Hippocampal formation (tissue), 2 donors: ENCODE measurements around the gene USP17L21.
"Not testable (repeated sequence)": the region's sequence is repeated elsewhere in the genome, so short reads cannot be mapped to it uniquely, and the experiment has no call there.

Experiments used
- DNase-seq, 2 donors: peaks; one replicate each; lab custom pipeline; 2025; lab: John Stamatoyannopoulos, UW

Gene USP17L21, protein sequence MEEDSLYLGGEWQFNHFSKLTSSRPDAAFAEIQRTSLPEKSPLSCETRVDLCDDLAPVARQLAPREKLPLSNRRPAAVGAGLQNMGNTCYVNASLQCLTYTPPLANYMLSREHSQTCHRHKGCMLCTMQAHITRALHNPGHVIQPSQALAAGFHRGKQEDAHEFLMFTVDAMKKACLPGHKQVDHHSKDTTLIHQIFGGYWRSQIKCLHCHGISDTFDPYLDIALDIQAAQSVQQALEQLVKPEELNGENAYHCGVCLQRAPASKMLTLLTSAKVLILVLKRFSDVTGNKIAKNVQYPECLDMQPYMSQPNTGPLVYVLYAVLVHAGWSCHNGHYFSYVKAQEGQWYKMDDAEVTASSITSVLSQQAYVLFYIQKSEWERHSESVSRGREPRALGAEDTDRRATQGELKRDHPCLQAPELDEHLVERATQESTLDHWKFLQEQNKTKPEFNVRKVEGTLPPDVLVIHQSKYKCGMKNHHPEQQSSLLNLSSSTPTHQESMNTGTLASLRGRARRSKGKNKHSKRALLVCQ

DNA sequence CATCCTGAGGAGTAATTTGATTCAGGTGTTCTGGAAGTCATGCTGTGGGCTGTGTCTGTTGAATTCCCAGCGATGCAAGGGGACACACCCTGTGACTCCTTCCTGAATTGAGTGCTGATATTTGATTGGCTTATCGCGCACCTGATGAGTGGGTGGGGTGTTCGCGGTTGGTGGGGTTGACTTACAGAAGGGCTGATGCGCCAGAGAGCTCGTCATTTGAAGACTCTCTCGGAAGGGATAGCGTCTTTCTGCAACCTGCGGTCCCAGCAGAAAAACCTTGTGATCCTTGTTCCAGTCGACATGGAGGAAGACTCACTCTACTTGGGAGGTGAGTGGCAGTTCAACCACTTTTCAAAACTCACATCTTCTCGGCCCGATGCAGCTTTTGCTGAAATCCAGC, at the start of gene USP17L21:
Gene USP17L21 (plus strand): TSS at position 301 of the 400 bp plus-strand sequence. CDS start 0 bp downstream, at position 301.
- not testable (repeated sequence) for DNase-seq

DNA sequence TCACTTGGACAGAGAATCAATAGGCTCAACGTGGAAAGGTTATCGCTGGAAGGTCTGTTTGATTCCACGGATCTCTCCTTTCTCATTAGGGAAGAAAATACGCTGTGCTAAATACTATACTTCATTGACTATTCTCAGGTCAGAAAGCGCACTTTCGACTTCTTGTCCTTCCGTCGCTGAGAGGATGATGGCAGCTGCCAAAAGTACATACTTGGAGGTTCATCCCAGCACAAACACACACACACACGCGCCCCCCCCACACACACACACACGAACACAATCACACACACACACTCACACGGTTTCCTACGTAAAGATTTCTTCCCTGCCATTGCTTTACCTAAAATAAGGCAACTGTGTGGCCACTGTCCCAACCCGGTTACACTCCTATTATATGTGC, 48.0 kb upstream of the USP17L21 start:
- not testable (repeated sequence) for DNase-seq

DNA sequence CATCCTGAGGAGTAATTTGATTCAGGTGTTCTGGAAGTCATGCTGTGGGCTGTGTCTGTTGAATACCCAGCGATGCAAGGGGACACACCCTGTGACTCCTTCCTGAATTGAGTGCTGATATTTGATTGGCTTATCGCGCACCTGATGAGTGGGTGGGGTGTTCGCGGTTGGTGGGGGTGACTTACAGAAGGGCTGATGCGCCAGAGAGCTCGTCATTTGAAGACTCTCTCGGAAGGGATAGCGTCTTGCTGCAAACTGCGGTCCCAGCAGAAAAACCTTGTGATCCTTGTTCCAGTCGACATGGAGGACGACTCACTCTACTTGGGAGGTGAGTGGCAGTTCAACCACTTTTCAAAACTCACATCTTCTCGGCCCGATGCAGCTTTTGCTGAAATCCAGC, 47.6 kb upstream of the USP17L21 start, which contains the start of gene USP17L11:
Gene USP17L11 (plus strand): TSS at position 301 of the 400 bp plus-strand sequence. CDS start 0 bp downstream, at position 301.
- DNase-seq: not testable (repeated sequence)

DNA sequence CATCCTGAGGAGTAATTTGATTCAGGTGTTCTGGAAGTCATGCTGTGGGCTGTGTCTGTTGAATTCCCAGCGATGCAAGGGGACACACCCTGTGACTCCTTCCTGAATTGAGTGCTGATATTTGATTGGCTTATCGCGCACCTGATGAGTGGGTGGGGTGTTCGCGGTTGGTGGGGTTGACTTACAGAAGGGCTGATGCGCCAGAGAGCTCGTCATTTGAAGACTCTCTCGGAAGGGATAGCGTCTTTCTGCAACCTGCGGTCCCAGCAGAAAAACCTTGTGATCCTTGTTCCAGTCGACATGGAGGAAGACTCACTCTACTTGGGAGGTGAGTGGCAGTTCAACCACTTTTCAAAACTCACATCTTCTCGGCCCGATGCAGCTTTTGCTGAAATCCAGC, 42.8 kb upstream of the USP17L21 start, which contains the start of gene USP17L12:
Gene USP17L12 (plus strand): TSS at position 301 of the 400 bp plus-strand sequence. CDS start 0 bp downstream, at position 301.
- not testable (repeated sequence) for DNase-seq

DNA sequence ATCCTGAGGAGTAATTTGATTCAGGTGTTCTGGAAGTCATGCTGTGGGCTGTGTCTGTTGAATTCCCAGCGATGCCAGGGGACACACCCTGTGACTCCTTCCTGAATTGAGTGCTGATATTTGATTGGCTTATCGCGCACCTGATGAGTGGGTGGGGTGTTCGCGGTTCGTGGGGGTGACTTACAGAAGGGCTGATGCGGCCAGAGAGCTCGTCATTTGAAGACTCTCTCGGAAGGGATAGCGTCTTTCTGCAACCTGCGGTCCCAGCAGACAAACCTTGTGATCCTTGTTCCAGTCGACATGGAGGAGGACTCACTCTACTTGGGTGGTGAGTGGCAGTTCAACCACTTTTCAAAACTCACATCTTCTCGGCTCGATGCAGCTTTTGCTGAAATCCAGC, 38.1 kb upstream of the USP17L21 start, which contains the start of gene USP17L13:
Gene USP17L13 (plus strand): TSS at position 301 of the 400 bp plus-strand sequence. CDS start 0 bp downstream, at position 301.
- DNase-seq: not testable (repeated sequence)

DNA sequence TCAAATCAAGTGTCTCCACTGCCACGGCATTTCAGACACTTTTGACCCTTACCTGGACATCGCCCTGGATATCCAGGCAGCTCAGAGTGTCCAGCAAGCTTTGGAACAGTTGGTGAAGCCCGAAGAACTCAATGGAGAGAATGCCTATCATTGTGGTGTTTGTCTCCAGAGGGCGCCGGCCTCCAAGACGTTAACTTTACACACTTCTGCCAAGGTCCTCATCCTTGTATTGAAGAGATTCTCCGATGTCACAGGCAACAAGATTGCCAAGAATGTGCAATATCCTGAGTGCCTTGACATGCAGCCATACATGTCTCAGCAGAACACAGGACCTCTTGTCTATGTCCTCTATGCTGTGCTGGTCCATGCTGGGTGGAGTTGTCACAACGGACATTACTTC, 32.4 kb upstream of the USP17L21 start:
- DNase-seq: not testable (repeated sequence)

DNA sequence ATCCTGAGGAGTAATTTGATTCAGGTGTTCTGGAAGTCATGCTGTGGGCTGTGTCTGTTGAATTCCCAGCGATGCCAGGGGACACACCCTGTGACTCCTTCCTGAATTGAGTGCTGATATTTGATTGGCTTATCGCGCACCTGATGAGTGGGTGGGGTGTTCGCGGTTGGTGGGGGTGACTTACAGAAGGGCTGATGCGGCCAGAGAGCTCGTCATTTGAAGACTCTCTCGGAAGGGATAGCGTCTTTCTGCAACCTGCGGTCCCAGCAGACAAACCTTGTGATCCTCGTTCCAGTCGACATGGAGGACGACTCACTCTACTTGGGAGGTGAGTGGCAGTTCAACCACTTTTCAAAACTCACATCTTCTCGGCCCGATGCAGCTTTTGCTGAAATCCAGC, 28.6 kb upstream of the USP17L21 start, which contains the start of gene USP17L15:
Gene USP17L15 (plus strand): TSS at position 301 of the 400 bp plus-strand sequence. CDS start 0 bp downstream, at position 301.
- DNase-seq: not testable (repeated sequence)

DNA sequence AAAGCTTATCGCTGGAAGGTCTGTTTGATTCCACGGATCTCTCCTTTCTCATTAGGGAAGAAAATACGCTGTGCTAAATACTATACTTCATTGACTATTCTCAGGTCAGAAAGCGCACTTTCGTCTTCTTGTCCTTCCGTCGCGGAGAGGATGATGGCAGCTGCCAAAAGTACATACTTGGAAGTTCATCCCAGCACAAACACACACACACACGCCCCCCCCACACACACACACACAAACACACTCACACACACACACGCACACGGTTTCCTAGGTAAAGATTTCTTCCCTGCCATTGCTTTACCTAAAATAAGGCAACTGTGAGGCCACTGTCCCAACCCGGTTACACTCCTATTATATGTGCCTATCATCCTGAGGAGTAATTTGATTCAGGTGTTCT, 24.2 kb upstream of the USP17L21 start:
- DNase-seq: not testable (repeated sequence)

DNA sequence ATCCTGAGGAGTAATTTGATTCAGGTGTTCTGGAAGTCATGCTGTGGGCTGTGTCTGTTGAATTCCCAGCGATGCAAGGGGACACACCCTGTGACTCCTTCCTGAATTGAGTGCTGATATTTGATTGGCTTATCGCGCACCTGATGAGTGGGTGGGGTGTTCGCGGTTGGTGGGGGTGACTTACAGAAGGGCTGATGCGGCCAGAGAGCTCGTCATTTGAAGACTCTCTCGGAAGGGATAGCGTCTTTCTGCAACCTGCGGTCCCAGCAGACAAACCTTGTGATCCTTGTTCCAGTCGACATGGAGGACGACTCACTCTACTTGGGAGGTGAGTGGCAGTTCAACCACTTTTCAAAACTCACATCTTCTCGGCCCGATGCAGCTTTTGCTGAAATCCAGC, 19.1 kb upstream of the USP17L21 start, which contains the start of gene USP17L17:
Gene USP17L17 (plus strand): TSS at position 301 of the 400 bp plus-strand sequence. CDS start 0 bp downstream, at position 301.
- not testable (repeated sequence) for DNase-seq

DNA sequence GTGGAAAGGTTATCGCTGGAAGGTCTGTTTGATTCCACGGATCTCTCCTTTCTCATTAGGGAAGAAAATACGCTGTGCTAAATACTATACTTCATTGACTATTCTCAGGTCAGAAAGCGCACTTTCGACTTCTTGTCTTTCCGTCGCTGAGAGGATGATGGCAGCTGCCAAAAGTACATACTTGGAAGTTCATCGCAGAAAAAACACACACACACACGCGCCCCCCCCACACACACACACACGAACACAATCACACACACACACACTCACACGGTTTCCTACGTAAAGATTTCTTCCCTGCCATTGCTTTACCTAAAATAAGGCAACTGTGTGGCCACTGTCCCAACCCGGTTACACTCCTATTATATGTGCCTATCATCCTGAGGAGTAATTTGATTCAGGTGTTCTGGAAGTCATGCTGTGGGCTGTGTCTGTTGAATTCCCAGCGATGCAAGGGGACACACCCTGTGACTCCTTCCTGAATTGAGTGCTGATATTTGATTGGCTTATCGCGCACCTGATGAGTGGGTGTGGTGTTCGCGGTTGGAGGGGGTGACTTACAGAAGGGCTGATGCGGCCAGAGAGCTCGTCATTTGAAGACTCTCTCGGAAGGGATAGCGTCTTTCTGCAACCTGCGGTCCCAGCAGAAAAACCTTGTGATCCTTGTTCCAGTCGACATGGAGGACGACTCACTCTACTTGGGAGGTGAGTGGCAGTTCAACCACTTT, 14.6 kb upstream of the USP17L21 start, which contains the start of gene USP17L18:
Gene USP17L18 (plus strand): TSS at position 678 of the 728 bp plus-strand sequence. CDS start 0 bp downstream, at position 678.
- not testable (repeated sequence) for DNase-seq

DNA sequence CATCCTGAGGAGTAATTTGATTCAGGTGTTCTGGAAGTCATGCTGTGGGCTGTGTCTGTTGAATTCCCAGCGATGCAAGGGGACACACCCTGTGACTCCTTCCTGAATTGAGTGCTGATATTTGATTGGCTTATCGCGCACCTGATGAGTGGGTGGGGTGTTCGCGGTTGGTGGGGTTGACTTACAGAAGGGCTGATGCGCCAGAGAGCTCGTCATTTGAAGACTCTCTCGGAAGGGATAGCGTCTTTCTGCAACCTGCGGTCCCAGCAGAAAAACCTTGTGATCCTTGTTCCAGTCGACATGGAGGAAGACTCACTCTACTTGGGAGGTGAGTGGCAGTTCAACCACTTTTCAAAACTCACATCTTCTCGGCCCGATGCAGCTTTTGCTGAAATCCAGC, 9.6 kb upstream of the USP17L21 start, which contains the start of gene USP17L19:
Gene USP17L19 (plus strand): TSS at position 301 of the 400 bp plus-strand sequence. CDS start 0 bp downstream, at position 301.
- not testable (repeated sequence) for DNase-seq

DNA sequence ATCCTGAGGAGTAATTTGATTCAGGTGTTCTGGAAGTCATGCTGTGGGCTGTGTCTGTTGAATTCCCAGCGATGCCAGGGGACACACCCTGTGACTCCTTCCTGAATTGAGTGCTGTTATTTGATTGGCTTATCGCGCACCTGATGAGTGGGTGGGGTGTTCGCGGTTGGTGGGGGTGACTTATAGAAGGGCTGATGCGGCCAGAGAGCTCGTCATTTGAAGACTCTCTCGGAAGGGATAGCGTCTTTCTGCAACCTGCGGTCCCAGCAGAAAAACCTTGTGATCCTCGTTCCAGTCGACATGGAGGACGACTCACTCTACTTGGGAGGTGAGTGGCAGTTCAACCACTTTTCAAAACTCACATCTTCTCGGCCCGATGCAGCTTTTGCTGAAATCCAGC, 4.8 kb upstream of the USP17L21 start, which contains the start of gene USP17L20:
Gene USP17L20 (plus strand): TSS at position 301 of the 400 bp plus-strand sequence. CDS start 0 bp downstream, at position 301.
- DNase-seq: not testable (repeated sequence)

DNA sequence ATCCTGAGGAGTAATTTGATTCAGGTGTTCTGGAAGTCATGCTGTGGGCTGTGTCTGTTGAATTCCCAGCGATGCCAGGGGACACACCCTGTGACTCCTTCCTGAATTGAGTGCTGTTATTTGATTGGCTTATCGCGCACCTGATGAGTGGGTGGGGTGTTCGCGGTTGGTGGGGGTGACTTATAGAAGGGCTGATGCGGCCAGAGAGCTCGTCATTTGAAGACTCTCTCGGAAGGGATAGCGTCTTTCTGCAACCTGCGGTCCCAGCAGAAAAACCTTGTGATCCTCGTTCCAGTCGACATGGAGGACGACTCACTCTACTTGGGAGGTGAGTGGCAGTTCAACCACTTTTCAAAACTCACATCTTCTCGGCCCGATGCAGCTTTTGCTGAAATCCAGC, 4.6 kb downstream of the USP17L21 start, which contains the start of gene USP17L22:
Gene USP17L22 (plus strand): TSS at position 301 of the 400 bp plus-strand sequence. CDS start 0 bp downstream, at position 301.
- not testable (repeated sequence) for DNase-seq

DNA sequence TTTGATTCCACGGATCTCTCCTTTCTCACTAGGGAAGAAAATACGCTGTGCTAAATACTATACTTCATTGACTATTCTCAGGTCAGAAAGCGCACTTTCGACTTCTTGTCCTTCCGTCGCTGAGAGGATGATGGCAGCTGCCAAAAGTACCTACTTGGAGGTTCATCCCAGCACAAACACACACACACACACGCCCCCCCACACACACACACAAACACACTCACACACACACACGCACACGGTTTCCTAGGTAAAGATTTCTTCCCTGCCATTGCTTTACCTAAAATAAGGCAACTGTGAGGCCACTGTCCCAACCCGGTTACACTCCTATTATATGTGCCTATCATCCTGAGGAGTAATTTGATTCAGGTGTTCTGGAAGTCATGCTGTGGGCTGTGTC, 9.0 kb downstream of the USP17L21 start:
- DNase-seq: not testable (repeated sequence)
